K562 (cell line): Measurements from ENCODE around the gene ARHGAP9. TPM values are rescaled to one million over a fixed set of nuclear protein-coding genes. Genes with fewer than 3 reads are reported as not detected.

ENCODE experiments used
- SRSF3 ChIP-seq: fragments of 200-400 bp; formaldehyde crosslinking; IDR thresholded peaks from 2 replicates; pipeline ENCODE4 v1.6.1; 2016; ENCODE audit warnings: mild to moderate bottlenecking, low read length, moderate library complexity; ENCODE audit not compliant: insufficient read depth
- STAG1 ChIP-seq: sonication (generic); formaldehyde crosslinking; IDR thresholded peaks from 2 replicates; pipeline ENCODE4 v1.5.0; 2020; ENCODE audit warnings: missing genetic modification reagents, borderline replicate concordance
- polyA plus RNA-seq, 8 experiments: library from polyadenylated mRNA; depleted of rRNA in 4 of 8; stranded (reverse) in 5 of 8; unstranded in 3 of 8; fragments of >200 nt; fragmentation: Nextera tagmentation in 2 of 8; fragmentation: Illumina TruSeq in 1 of 8; extraction: Ambion mirVana in 2 of 8; extraction: Trizol in 1 of 8; gene quantifications; 2 replicates each; pipeline versions ENCODE4 v1.2.1 to v1.2.3, GENCODE V29; 2011 to 2014; ENCODE audit warnings: inconsistent platforms in 1 of 8, missing spikeins in 1 of 8
- total RNA-seq, 7 experiments: library from RNA; depleted of rRNA in 6 of 7; stranded (reverse); fragments of >200 nt in 6 of 7; fragmentation: Illumina TruSeq in 2 of 7; extraction: Trizol in 2 of 7; gene quantifications; 2 replicates each; pipeline versions ENCODE4 v1.2.1 to v1.2.3, GENCODE V29; 2011 to 2021; ENCODE audit warnings: low replicate concordance in 1 of 7
- TF ChIP-seq, protein P1 (sequence below), 2 experiments: fragments of 450-650 bp in 1 of 2; sonication (generic) in 1 of 2; formaldehyde crosslinking in 1 of 2; IDR thresholded peaks; 2 replicates each; pipeline versions ENCODE4 v1.7.1 to v1.9.0; 2016 to 2022; ENCODE audit warnings: inconsistent platforms in 1 of 2, mild to moderate bottlenecking in 1 of 2, missing genetic modification reagents in 1 of 2
- TF ChIP-seq, protein P2 (sequence below): fragments of 250-450 bp; sonication (Bioruptor Pico); IDR thresholded peaks from 2 replicates; pipeline ENCODE4 v1.5.0; 2020; ENCODE audit warnings: mild to moderate bottlenecking
- TF ChIP-seq, protein P3 (sequence below): fragments of 250-450 bp; sonication (Bioruptor Pico); IDR thresholded peaks from 2 replicates; pipeline ENCODE4 v1.4.0; 2020
- TF ChIP-seq, protein P4 (sequence below): fragments of 250-450 bp; sonication (Bioruptor Pico); IDR thresholded peaks from 2 replicates; pipeline ENCODE4 v1.8.0; 2021; ENCODE audit warnings: moderate library complexity, mild to moderate bottlenecking, inconsistent platforms

ARHGAP9 gene
- total and polyA plus RNA-seq, 9 of the 15 experiments (the other 6 are each of a cell fraction or from before 2014, with no cell fraction given) = 1.5 to 10.2 (median 5.1) TPM

DNA sequence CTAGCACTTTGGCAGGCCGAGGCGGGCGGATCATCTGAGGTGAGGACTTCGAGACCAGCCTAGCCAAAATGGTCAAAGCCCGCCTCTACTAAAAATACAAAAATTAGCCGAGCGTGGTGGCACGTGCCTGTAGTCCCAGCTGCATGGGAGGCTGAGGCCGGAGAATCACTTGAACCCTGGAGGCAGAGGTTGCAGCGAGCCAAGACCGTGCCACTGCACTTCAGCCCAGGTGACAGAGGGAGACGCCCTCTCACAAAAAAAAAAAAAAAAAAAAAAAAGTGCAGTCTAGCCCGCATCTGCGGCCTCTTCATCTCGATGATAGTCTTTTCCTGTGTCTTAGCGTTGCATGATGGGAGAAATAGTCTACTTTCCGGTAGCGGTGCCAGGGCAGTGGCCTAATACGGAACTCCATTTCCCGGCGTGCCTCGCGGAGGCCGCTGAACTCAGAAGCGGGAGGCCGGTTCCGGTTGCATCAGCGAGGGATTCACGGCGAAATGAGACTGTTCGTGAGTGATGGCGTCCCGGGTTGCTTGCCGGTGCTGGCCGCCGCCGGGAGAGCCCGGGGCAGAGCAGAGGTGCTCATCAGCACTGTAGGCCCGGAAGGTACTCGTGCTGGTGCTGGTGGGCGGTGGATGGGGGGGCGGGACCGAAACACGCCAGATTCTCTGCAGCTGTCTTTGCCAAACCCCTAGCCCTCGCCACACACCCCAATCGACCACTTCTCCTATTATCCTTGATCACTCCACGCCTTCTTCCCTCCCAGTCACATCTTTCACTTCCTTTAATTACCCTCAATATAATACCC, 8.1 kb upstream of the ARHGAP9 start, which contains the start of gene MARS1 (continued):
- TF ChIP-seq, protein P1, sequence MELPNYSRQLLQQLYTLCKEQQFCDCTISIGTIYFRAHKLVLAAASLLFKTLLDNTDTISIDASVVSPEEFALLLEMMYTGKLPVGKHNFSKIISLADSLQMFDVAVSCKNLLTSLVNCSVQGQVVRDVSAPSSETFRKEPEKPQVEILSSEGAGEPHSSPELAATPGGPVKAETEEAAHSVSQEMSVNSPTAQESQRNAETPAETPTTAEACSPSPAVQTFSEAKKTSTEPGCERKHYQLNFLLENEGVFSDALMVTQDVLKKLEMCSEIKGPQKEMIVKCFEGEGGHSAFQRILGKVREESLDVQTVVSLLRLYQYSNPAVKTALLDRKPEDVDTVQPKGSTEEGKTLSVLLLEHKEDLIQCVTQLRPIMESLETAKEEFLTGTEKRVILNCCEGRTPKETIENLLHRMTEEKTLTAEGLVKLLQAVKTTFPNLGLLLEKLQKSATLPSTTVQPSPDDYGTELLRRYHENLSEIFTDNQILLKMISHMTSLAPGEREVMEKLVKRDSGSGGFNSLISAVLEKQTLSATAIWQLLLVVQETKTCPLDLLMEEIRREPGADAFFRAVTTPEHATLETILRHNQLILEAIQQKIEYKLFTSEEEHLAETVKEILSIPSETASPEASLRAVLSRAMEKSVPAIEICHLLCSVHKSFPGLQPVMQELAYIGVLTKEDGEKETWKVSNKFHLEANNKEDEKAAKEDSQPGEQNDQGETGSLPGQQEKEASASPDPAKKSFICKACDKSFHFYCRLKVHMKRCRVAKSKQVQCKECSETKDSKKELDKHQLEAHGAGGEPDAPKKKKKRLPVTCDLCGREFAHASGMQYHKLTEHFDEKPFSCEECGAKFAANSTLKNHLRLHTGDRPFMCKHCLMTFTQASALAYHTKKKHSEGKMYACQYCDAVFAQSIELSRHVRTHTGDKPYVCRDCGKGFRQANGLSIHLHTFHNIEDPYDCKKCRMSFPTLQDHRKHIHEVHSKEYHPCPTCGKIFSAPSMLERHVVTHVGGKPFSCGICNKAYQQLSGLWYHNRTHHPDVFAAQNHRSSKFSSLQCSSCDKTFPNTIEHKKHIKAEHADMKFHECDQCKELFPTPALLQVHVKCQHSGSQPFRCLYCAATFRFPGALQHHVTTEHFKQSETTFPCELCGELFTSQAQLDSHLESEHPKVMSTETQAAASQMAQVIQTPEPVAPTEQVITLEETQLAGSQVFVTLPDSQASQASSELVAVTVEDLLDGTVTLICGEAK (IDR thresholded peaks at IDR 0.05) = peak; percentile 97
- TF ChIP-seq, protein P1 (CRISPR knock-in tag; IDR thresholded peaks at IDR 0.05) = no peak
- TF ChIP-seq, protein P2, sequence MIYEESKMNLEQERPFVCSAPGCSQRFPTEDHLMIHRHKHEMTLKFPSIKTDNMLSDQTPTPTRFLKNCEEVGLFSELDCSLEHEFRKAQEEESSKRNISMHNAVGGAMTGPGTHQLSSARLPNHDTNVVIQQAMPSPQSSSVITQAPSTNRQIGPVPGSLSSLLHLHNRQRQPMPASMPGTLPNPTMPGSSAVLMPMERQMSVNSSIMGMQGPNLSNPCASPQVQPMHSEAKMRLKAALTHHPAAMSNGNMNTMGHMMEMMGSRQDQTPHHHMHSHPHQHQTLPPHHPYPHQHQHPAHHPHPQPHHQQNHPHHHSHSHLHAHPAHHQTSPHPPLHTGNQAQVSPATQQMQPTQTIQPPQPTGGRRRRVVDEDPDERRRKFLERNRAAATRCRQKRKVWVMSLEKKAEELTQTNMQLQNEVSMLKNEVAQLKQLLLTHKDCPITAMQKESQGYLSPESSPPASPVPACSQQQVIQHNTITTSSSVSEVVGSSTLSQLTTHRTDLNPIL (CRISPR knock-in tag) = no peak
- TF ChIP-seq, protein P3, sequence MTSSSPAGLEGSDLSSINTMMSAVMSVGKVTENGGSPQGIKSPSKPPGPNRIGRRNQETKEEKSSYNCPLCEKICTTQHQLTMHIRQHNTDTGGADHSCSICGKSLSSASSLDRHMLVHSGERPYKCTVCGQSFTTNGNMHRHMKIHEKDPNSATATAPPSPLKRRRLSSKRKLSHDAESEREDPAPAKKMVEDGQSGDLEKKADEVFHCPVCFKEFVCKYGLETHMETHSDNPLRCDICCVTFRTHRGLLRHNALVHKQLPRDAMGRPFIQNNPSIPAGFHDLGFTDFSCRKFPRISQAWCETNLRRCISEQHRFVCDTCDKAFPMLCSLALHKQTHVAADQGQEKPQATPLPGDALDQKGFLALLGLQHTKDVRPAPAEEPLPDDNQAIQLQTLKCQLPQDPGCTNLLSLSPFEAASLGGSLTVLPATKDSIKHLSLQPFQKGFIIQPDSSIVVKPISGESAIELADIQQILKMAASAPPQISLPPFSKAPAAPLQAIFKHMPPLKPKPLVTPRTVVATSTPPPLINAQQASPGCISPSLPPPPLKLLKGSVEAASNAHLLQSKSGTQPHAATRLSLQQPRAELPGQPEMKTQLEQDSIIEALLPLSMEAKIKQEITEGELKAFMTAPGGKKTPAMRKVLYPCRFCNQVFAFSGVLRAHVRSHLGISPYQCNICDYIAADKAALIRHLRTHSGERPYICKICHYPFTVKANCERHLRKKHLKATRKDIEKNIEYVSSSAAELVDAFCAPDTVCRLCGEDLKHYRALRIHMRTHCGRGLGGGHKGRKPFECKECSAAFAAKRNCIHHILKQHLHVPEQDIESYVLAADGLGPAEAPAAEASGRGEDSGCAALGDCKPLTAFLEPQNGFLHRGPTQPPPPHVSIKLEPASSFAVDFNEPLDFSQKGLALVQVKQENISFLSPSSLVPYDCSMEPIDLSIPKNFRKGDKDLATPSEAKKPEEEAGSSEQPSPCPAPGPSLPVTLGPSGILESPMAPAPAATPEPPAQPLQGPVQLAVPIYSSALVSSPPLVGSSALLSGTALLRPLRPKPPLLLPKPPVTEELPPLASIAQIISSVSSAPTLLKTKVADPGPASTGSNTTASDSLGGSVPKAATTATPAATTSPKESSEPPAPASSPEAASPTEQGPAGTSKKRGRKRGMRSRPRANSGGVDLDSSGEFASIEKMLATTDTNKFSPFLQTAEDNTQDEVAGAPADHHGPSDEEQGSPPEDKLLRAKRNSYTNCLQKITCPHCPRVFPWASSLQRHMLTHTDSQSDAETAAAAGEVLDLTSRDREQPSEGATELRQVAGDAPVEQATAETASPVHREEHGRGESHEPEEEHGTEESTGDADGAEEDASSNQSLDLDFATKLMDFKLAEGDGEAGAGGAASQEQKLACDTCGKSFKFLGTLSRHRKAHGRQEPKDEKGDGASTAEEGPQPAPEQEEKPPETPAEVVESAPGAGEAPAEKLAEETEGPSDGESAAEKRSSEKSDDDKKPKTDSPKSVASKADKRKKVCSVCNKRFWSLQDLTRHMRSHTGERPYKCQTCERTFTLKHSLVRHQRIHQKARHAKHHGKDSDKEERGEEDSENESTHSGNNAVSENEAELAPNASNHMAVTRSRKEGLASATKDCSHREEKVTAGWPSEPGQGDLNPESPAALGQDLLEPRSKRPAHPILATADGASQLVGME = no peak
- 0 out of 2 replicates have a peak, but pooled peaks have one; percentile 45 for TF ChIP-seq SRSF3
- TF ChIP-seq, protein P4, sequence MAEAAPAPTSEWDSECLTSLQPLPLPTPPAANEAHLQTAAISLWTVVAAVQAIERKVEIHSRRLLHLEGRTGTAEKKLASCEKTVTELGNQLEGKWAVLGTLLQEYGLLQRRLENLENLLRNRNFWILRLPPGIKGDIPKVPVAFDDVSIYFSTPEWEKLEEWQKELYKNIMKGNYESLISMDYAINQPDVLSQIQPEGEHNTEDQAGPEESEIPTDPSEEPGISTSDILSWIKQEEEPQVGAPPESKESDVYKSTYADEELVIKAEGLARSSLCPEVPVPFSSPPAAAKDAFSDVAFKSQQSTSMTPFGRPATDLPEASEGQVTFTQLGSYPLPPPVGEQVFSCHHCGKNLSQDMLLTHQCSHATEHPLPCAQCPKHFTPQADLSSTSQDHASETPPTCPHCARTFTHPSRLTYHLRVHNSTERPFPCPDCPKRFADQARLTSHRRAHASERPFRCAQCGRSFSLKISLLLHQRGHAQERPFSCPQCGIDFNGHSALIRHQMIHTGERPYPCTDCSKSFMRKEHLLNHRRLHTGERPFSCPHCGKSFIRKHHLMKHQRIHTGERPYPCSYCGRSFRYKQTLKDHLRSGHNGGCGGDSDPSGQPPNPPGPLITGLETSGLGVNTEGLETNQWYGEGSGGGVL = no peak
- no peak for TF ChIP-seq STAG1 (CRISPR knock-in tag)
